GM19239 (cell line): Measurements from ENCODE around the gene MADD.
A peak's percentile ranks its signal among the peaks of the same experiment; 100 is the strongest.

Source experiments
- DNase-seq: peaks from one replicate; pipeline ENCODE4 v3.0.0; 2011; ENCODE audit warnings: low spot score; ENCODE audit not compliant: insufficient read length
- FAIRE-seq: peaks from 2 replicates; lab custom pipeline; 2011; peaks lifted over from hg19 to GRCh38; lab: Jason Lieb, UNC

Gene MADD

GRCh38 chr11:47376525-47377371 is 106.8 kb downstream of the MADD start:
- DNase-seq (no peak), FAIRE-seq (peak; percentile 40)

GRCh38 chr11:47377571-47378009 is 107.7 kb downstream of the MADD start:
- DNase-seq (no peak), FAIRE-seq (peak; percentile 55)

- DNase-seq: peak; percentile 84
- FAIRE-seq: peak; percentile 86
Observed at GRCh38 chr11:47378010-47378835, 108.3 kb downstream of the MADD start, which contains the start of gene SPI1. TSS of gene SPI1 (minus strand) at chr11:47378547. CDS start at chr11:47378353, 194 bp downstream.

GRCh38 chr11:47378836-47379170 is 108.9 kb downstream of the MADD start:
- DNase-seq: no peak

GRCh38 chr11:47379317-47379716 is 109.4 kb downstream of the MADD start:
- FAIRE-seq (peak; percentile 83), DNase-seq (no peak)

More at GRCh38 chr11:47378836-47379170, 108.9 kb downstream of the MADD start:
- FAIRE-seq: no peak
